WTC11 (cell line): ENCODE measurements around the gene ADAM12.

Experiments
- ATF2 ChIP-seq: sonication (generic); formaldehyde crosslinking; IDR thresholded peaks from 2 replicates; pipeline ENCODE4 v1.8.1; 2022; ENCODE audit warnings: low read depth, missing genetic modification reagents, borderline replicate concordance
- CREB1 ChIP-seq: sonication (generic); formaldehyde crosslinking; IDR thresholded peaks from 2 replicates; pipeline ENCODE4 v1.8.0; 2023; ENCODE audit warnings: mild to moderate bottlenecking, missing genetic modification reagents
- CTCF ChIP-seq: fragments of 200-600 bp; IDR thresholded peaks from 2 replicates; pipeline ENCODE4 v1.8.0; 2022; ENCODE audit warnings: antibody characterized with exemption
- ELF4 ChIP-seq: sonication (generic); formaldehyde crosslinking; IDR thresholded peaks from 2 replicates; pipeline ENCODE4 v1.8.1; 2022; ENCODE audit warnings: low read depth, mild to moderate bottlenecking, moderate library complexity, missing genetic modification reagents
- MAX ChIP-seq: sonication (generic); formaldehyde crosslinking; IDR thresholded peaks from 2 replicates; pipeline ENCODE4 v1.8.0; 2022; ENCODE audit warnings: mild to moderate bottlenecking, missing genetic modification reagents
- SMAD4 ChIP-seq: sonication (generic); formaldehyde crosslinking; IDR thresholded peaks from 2 replicates; pipeline ENCODE4 v1.8.0; 2022; ENCODE audit warnings: mild to moderate bottlenecking, missing genetic modification reagents
- USF1 ChIP-seq: sonication (generic); formaldehyde crosslinking; IDR thresholded peaks from 2 replicates; pipeline ENCODE4 v1.8.0; 2022; ENCODE audit warnings: mild to moderate bottlenecking, missing genetic modification reagents
- USF2 ChIP-seq: sonication (generic); formaldehyde crosslinking; IDR thresholded peaks from 2 replicates; pipeline ENCODE4 v1.8.1; 2023; ENCODE audit warnings: mild to moderate bottlenecking, missing genetic modification reagents, moderate library complexity
- ZBTB21 ChIP-seq: sonication (generic); formaldehyde crosslinking; IDR thresholded peaks from 2 replicates; pipeline ENCODE4 v1.8.1; 2023; ENCODE audit warnings: mild to moderate bottlenecking, missing genetic modification reagents, borderline replicate concordance

GRCh38 chr10:126222736-126223511 is 165.4 kb downstream of the ADAM12 start:
- TF ChIP-seq USF1 (CRISPR knock-in tag) (no peak), ELF4 (CRISPR knock-in tag) (no peak), CTCF (no peak), SMAD4 (CRISPR knock-in tag) (no peak), ATF2 (CRISPR knock-in tag) (no peak), MAX (CRISPR knock-in tag) (no peak), USF2 (no peak), CREB1 (CRISPR knock-in tag) (no peak), ZBTB21 (CRISPR knock-in tag) (no peak)
